GM21786 (cell line): Measurements from ENCODE around the gene SSBP2.

Experiments
- ATAC-seq: cut with Tn5 transposase; IDR thresholded peaks from one replicate; pipeline ENCODE4 v1.9.1; 2021; ENCODE audit not compliant: unreplicated experiment

SSBP2 gene

GRCh38 chr5:81767938-81768337, 17.0 kb upstream of the SSBP2 start:
- ATAC-seq, result no peak

GRCh38 chr5:81767097-81767496, 16.2 kb upstream of the SSBP2 start:
- no peak for ATAC-seq

- no peak for ATAC-seq
These were observed 15.7 kb upstream of the SSBP2 start for GRCh38 chr5:81766611-81767010.

GRCh38 chr5:81763294-81763928, 12.5 kb upstream of the SSBP2 start:
- ATAC-seq, result no peak

GRCh38 chr5:81762853-81763252, 12.0 kb upstream of the SSBP2 start:
- no peak for ATAC-seq

- ATAC-seq, result no peak
These were observed 11.5 kb upstream of the SSBP2 start for GRCh38 chr5:81762401-81762800.

GRCh38 chr5:81761970-81762369, 11.1 kb upstream of the SSBP2 start:
- no peak for ATAC-seq

- no peak for ATAC-seq
These were observed 10.4 kb upstream of the SSBP2 start for GRCh38 chr5:81761270-81761669.

- ATAC-seq, result no peak
These were observed 9.6 kb upstream of the SSBP2 start for GRCh38 chr5:81760521-81760920.

- no peak for ATAC-seq
These were observed 8.7 kb upstream of the SSBP2 start for GRCh38 chr5:81759632-81760005.

- no peak for ATAC-seq
These were observed 6.5 kb upstream of the SSBP2 start for GRCh38 chr5:81757404-81757803.

GRCh38 chr5:81756016-81756415, 5.1 kb upstream of the SSBP2 start:
- ATAC-seq, result no peak

GRCh38 chr5:81755320-81755719, 4.4 kb upstream of the SSBP2 start:
- no peak for ATAC-seq

GRCh38 chr5:81754621-81755020, 3.7 kb upstream of the SSBP2 start:
- no peak for ATAC-seq

GRCh38 chr5:81753429-81753828, 2.5 kb upstream of the SSBP2 start:
- no peak for ATAC-seq

- ATAC-seq, result no peak
These were observed 1.7 kb upstream of the SSBP2 start for GRCh38 chr5:81752644-81752963.

GRCh38 chr5:81751836-81752643, 1.1 kb upstream of the SSBP2 start:
- ATAC-seq, result no peak

- no peak for ATAC-seq
These were observed 439 bp downstream of the SSBP2 start for GRCh38 chr5:81750308-81751008.

GRCh38 chr5:81749561-81750307, 1.2 kb downstream of the SSBP2 start:
- ATAC-seq, result peak; percentile 35

GRCh38 chr5:81749192-81749560, 1.7 kb downstream of the SSBP2 start:
- no peak for ATAC-seq

- ATAC-seq, result no peak
These were observed 2.3 kb downstream of the SSBP2 start for GRCh38 chr5:81748556-81748955.

GRCh38 chr5:81747030-81747429, 3.9 kb downstream of the SSBP2 start:
- no peak for ATAC-seq
